CD4-positive, alpha-beta T cell treated with Interferon gamma for 1 hour (primary cell): ENCODE measurements around the gene RASSF4.
"Not testable (repeated sequence)": the region's sequence is repeated elsewhere in the genome, so short reads cannot be mapped to it uniquely, and the experiment has no call there.

Experiments used
- DNase-seq: peaks from one replicate; pipeline ENCODE4 v3.0.0-alpha.2; 2020

Gene RASSF4

DNA sequence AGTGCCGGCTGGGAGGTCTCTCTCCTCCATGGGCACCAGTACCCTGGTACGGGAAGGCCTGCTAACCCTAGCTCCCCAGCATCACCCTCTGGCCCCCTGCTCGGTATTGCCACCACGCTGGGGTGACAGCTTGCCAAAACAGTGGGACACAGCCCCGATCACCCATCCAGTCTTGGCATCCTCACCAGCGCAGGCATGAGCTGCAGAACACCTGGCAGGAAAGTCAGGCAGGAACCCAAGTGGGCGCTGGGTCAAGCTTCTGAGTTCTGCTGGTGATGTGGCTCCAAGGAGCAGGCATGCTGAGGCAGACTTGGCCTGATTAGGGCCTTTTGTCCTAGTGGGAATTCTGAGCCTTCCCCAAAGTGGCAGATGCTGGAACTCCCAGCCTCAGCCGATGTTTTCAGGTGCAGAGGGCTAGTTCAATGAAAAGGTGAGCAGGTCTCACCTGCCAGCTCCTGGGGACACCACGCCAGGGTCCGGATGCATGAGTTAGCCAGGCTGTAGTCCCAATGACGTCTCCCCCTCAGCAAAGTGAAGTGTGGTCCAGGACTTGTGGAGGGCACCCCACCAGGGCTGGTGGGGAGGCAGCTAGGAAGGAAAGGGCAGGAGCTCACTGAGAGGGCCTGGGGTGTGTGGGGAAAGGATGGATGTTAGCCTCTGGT lies 32.6 kb downstream of the RASSF4 start:
- no peak for DNase-seq

DNA sequence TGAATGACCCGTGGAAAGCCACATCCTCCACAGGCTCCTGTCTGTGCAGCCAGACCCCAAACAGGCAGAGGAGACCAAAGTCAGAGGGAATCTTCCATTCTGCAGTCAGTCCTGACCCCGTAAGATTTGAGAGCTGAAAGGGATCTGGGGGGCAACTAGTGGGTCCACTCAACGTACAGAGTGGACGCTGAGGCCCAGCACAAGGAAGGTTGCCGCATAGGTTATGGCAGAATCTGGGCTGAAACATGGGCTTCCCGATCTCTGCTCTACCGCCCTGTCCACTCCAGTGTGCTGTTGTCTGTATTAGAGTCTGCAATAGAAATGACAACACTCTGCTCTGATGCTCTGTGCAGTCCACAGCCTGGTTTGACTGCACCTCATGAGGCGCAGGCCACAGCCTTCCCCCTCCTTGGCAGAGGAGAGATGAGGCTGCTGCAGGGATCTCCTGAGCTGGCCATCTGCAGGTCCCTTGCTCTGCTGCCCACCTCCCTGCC lies 33.2 kb downstream of the RASSF4 start:
- DNase-seq = no peak

DNA sequence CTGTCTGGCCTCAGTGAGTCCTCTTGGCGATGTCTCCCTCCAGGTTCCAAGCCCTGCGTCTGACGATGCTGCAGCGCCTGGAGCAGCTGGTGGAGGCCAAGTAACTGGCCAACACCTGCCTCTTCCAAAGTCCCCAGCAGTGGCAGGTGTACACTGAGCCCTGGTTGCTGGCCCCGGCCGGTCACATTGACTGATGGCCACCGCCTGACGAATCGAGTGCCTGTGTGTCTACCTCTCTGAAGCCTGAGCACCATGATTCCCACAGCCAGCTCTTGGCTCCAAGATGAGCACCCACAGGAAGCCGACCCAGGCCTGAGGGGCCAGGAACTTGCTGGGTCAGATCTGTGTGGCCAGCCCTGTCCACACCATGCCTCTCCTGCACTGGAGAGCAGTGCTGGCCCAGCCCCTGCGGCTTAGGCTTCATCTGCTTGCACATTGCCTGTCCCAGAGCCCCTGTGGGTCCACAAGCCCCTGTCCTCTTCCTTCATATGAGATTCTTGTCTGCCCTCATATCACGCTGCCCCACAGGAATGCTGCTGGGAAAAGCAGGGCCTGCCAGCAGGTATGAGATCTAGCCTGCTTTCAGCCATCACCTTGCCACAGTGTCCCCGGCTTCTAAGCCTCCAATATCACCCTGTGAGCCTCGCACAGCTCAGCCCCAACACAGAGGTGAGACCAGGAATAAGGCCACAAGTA lies 33.8 kb downstream of the RASSF4 start:
- DNase-seq = no peak

DNA sequence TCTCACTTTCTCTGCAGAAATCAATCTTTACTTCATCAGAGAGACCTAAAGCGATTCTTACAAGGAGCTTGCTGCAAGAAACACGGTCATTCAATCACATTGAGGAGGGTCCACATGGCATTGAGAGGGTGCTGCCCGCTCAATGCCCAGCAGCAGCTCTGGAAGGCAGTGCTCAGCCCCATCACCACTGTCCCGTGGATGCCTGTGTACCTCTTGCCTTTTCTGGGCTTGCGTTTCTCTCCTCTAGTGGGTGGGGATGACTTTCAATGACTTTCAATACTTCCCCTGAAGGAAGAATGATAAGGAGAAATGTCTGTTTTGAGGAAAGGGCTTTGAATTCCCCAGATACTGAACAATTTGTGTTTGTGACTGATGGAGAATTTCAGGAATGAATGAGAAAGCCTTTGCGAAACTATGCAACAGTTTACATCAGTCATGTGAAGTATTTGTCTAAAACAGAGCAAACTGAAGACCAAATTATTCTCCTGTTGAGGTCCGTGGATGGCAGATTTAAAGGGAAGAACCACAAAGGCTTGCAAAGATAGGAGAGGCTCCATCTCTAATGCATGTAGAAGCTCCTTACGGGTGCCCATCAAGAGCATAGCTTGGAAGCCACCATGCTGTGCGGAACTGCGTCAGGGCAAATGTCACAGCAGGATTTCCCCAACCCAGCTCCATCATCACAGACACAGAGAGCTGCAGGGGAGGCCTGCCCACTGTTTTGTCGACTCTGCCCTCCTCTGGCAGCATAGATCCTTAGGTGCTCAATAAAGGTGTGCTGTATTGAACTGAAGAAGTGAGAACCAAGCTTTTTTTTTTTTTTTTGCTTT lies 34.5 kb downstream of the RASSF4 start:
- DNase-seq = no peak

DNA sequence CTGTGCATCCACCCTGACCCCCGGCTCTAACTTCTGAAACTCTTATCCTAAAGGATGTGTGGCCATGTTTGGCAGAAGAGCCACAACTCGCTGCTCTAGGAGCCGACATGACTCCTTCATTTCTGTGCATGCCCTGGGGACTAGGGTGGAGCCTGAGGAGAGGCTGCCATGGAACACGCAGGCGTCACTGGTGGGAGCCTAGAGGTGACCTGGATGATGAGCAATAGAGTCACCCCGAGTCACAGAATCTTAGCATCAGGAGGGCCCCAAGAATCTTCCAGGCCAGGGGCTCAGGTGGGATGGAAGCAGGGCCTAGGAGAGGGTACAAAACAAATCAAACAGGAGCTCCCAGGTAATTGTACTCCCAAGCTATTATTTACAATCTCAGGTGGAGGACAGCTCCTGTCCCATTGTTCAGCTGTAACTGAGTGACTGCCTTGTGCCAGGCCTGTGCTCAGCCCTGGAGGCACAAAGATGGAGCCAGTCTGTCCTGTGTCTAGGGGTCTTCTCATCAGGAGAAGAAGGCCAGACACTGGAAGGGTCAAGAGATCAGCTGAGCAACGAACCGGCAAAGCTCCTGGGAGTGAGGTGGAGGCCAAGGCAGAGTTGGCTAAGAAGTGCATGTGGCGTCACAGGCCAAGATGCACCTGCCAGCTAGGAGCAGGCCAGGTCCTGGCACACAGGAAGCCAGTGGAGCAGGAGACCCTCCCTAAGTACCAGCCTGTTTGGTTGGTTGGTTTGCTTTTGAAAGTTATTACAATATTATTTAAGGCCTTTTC lies 35.3 kb downstream of the RASSF4 start:
- DNase-seq = no peak

DNA sequence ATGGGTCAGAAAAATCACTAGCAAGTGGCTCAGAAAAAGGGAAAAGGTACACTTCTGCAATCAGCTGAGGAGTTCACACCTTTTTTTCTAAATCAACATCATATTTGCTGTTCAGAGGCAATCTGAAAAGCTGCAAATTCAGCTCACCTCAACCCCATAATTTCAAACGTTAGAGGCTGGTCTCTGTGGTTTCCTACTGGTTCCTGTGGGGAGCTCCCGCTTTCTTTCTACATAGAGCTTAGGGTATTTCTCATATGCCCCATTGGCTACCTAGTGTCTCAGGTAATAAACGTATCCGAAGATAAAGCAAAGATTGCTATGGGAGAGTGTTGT lies 35.9 kb downstream of the RASSF4 start:
- no peak for DNase-seq

DNA sequence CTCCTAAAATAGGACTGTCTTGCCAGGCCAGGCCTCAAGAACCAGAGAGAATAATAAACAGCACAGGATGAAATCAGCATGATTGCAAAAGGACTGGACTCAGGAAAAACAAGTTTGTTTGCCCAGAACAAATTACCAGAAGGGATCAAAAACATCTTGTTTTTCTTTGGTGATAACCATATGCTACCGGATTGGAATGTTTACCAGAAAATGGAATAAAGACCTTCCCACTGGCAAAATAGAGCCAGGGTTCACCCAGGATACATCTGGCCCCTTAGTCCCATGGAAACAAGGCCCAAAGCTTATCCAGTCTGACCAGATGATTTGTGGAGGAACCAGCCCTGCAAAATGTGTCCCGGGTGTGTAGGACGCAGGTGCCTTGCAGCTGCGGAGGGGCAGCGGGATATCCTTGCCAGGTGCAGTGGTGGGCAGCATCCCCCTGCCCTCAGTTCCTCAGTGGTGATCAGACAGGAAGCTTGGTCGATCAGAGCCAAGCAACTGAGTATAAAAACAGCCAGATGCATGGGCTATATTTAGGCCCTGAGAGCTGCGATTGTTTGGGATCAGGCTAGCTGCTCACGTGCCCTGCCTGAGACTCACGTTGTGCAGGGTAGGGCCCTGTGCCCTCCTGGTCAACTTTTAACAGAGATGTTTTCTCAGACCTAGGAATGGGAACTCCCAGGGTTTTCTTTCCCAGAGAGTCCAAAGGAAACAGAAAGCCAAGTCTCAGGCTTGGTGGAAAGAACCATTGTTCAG lies 36.5 kb downstream of the RASSF4 start:
- DNase-seq = no peak

DNA sequence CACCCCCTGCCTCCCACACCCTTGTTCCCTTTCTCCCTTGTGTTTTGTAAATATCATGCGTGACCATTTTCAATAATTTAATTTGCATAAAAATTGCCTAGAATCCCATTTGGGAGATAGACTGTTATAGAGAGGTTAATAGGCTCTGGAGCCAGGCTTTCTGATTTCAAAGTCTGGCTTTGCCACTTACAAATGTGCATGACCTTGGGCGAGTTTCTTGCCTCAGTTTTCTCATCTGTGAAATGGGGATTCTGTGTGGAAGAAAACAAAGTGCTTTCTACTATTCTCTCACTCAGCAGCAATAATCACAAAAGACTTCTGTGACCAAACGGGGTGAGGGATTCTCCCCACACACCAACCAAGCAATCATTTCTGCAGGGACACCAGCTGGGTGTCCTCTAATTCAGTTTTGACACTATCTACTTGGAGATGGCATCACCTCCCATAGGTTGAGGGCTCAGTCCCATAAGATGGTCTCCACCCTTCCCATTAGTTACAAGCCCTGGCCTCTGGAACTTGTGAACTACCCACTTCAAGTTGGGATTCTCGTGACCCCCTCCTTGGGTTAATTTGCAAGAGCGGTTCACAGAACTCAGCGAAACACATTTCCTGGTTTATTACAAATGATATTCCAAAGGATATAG lies 37.6 kb downstream of the RASSF4 start:
- DNase-seq = no peak

DNA sequence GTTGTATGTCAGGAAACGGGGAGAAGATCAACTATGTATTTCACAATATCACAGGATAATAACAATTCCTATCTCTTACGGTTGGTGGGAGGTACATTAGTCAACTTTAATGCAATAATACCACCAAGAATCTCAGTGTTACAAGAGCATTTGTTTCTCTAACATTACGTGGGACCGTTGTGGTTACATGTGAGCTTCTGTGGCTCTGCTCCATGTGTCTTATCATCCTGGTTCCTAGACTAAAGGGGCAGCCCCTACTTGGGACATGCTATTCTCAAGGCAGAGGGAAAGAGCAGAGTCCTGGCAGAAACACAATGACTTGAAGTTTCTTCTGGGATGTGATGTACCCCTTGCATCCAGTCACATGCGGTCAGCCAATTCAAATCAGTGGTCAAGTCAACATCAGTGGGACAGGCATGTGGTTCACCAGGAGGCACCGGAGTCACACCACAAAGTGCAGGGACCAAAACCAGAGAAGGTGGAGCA lies 38.6 kb downstream of the RASSF4 start:
- DNase-seq = no peak

DNA sequence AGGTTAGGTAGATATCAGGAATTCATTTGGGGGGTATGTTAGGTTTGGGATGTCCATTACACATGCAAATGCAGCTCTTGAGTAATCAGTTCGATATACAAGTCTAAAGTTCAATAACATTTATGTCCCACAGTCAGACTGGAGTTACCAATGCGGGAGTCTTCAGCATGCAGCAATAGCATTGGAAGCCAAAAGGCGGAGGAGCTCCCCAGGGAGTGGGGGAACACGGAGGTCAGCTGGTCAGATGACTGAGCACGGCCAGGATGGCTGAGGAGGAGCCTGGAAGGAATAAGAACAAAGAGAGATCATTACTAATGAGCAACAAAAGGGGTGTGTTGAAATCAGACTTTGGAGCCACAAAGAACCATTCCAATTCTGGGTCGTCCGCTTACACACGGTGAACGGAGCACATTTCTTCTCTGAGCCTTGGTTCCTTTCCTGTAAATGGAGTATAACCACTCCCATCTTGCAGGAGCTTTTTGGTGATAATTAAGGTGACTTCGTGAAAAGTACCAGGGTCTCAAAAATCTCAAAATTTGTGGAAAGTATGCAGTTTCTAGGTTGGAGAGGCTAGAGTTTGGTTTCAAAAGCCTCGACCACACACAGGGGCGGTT lies 40.6 kb downstream of the RASSF4 start:
- no peak for DNase-seq

DNA sequence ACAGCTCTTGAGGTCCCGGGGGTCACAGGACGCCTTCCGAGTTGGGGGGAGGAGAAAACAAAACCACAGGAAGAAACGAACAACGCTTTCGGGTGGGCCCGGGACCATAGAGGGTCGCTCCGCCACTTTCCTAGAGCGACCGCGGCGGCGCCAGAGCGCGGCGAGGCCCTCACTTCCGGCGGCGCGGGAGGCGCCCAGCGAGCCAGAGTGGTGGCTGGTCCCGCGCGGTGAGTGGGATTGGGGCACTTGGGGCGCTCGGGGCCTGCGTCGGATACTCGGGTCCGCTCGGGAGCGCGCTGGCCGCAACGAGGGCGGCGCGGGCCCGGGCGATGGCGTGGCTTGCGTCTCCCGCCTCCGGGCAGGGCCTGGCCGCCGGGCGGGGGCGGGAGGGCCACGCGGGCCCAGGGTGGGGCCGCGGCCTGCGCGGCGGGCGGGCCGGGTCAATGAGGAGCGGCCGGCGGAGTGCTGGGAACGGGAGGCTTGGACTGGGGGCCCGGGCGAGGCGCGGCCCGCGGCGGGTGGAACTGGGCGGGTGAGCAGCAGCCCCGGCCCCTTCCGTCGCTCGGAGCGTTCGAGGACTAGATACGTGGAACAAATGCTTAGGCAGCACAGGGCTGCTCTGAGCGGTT lies 41.3 kb downstream of the RASSF4 start, which contains the start of gene ZNF22:
ZNF22 (plus strand) TSS at position 172 of the 629 bp plus-strand sequence. CDS start 2,446 bp downstream, outside the sequence.
- DNase-seq = peak; percentile 75

DNA sequence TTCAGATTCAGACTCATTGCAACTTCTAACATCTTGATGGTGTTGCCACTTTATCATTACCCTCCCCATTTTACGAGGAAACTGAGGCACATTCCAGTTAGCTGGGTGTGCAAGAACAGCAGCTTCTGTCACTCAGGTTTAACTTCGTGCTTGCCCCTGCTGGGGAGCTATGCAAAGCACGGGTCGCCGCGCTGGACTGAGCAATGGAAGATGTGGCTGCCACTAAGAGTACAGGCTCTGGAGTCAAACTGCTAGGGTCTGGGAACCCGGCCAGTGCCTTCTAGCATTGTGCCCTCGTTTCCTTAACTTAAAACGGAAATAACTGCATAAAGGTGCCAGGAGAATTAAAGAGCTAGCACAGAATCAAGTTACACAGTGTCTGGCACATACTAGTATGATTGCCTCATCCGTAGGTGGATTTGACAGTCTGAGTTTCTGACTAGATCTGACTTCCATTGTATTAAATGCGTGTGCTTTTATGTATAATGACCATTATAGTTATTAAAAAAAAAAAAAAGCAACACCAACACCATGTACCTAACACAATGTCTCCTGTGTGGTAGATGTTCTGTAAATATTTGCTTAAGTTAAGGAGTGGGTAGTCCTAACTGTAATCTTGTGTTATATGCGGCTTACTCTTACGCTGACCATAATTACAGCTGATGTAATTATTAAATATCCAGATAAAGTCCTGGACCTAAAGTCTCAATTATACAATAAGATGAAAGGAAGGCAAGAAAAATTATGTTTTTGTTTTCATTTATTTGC lies 42.0 kb downstream of the RASSF4 start:
- DNase-seq = peak; percentile 54

DNA sequence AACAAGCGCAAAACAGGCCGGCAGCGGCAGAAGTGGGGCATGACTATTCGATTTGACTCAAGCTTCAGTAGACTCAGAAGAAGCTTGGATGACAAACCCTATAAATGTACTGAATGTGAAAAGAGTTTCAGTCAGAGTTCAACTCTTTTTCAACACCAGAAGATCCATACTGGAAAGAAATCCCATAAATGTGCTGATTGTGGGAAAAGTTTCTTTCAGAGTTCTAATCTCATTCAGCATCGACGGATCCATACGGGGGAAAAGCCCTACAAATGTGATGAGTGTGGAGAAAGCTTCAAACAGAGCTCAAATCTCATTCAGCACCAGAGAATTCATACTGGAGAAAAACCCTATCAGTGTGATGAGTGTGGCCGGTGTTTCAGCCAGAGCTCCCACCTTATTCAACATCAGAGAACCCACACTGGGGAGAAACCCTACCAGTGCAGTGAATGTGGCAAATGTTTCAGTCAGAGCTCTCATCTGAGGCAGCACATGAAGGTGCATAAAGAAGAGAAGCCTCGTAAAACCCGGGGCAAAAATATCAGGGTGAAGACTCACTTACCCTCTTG lies 43.9 kb downstream of the RASSF4 start:
- DNase-seq = no peak

DNA sequence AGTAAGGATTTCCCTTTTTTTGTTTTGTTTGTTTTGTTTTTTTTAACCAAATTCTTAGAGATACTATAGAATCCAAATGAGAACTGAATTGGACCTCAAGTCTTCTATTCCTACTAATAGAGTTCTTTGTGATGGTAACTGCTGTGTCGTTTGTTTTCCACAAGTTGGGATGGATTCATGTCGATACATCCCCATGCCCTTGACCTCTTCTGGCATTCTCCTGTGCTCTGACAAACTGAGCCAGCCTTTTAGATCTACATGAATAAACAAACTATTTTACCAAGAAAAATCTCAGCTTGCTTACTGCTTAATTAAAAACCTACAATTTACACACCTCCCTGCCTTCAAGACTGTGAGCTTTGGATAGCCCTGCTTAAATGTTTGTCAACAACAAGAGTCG lies 45.1 kb downstream of the RASSF4 start:
- DNase-seq = no peak

DNA sequence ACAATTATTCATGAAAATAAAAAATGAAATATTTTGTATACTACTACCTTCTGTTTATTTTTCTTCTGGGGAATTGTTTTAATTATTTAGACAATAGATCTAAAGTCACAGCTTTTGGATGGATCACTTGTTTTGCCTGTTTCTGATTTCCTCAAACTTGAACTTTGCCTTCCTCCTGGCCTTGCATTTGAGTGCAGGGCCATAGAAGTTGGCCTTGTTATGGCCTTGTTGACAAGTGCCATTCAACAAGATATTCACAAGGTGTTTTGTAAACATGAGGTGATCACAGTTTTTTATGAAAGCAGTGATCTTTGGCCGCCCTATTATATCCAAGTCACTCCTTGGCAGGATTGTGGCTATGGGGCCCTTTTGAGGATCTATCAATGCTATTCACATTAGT lies 45.7 kb downstream of the RASSF4 start:
- no peak for DNase-seq

DNA sequence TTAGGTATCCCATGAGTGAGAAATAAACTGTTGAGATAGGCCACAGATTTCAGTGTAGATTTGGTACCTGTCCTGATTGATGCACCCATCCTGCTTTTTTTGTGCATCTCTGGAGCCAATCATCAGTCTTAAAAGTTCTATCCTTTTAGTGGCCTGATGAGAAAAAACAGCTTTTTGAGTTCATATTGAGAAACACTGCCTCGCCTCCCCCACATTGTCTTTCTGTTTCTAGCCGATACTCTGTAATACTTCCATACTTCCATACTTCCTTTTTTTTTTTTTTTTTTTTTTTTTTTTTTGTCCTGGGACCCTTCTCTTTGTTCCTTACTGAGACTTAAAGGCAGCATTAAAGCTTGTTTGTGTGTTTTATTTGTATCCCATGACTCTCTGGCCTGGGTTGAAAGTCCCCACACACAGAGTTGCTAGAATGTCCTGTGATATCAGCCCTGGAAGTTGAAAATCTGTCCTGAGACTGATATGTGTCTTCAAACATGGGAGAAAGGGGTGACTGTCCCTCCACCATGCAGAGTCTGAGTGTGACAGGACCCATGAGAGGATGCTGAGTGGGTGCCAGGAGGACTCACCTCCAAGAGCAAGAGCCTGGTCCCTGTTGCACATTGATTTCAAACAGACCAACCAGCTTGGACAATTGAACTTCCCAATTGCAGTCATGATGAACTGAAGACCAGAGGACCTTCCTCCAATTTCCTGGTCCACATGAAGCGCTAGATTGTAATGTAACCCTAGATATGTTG lies 46.9 kb downstream of the RASSF4 start:
- no peak for DNase-seq

DNA sequence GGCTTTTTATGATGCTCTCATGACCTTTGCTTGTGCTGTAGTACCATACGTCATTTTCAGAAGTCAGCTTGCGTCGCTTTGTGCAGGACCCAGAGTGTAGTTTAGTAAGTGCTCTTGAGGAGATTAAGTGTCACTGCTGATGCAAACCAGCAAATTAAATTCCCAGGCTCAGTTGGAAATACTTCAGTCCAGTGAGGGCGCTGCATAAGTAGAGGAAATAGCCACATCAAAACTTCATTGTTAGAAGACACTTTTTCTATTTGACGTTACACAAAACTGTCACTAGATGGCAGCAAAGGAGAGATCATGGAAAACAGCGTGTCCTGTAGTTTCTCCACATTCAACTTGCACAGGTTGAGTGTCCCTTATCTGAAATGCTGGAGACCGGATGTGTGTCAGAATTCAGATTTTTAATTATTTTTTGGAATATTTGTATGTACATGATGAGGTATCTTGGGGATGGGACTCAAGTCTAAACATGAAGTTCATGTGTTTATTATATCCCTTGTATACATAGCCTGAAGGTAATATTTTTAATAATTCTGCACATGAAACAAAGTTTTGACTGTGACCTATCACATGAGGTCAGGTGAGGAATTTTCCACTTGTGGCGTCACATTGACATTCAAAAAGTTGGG lies 49.0 kb downstream of the RASSF4 start:
- no peak for DNase-seq

DNA sequence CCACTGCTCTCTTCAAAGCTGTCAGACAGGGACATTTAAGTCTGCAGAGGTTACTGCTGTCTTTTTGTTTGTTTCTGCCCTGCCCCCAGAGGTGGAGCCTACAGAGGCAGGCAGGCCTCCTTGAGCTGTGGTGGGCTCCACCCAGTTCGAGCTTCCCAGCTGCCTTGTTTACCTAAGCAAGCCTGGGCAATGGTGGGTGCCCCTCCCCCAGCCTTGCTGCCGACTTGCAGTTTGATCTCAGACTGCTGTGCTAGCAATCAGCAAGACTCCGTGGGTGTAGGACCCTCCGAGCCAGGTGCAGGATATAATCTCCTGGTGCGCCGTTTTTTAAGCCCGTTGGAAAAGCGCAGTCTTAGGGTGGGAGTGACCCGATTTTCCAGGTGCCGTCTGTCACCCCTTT lies 55.0 kb downstream of the RASSF4 start:
- DNase-seq = not testable (repeated sequence)
